MM.1S (cell line): ENCODE results near the gene GATA2.
A peak's percentile ranks its signal among the peaks of the same experiment; 100 is the strongest.

Source experiments
- DNase-seq: peaks from one replicate; pipeline ENCODE4 v3.0.0-alpha.2; 2015
- H2AFZ ChIP-seq: fragments of 300-600 bp; sonication (generic); 2 replicates; pipeline ENCODE4 v1.6.0; 2016; ENCODE audit warnings: antibody characterized with exemption, low read length
- H3F3A ChIP-seq: fragments of 300-600 bp; sonication (generic); 2 replicates; pipeline ENCODE4 v1.6.1; 2016; ENCODE audit warnings: mild to moderate bottlenecking, antibody characterized with exemption, low read length, moderate library complexity, mixed read lengths; ENCODE audit not compliant: insufficient read depth
- H3K27ac ChIP-seq: fragments of 300-600 bp; sonication (generic); 2 replicates; pipeline ENCODE4 v1.5.1; 2016; ENCODE audit warnings: mild to moderate bottlenecking, low read length
- H3K27me3 ChIP-seq: fragments of 300-600 bp; sonication (generic); replicated peaks from 2 replicates; pipeline ENCODE4 v1.6.0; 2016; ENCODE audit warnings: low read length; ENCODE audit not compliant: insufficient read depth
- H3K36me3 ChIP-seq: fragments of 300-600 bp; sonication (generic); replicated peaks from 2 replicates; pipeline ENCODE4 v1.6.1; 2016; ENCODE audit warnings: mild to moderate bottlenecking, low read length, mixed read lengths; ENCODE audit not compliant: insufficient read depth
- H3K4me1 ChIP-seq: fragments of 300-600 bp; sonication (generic); 2 replicates; pipeline ENCODE4 v1.6.1; 2016; ENCODE audit warnings: low read length, mixed read lengths
- H3K4me2 ChIP-seq: fragments of 300-600 bp; sonication (generic); 2 replicates; pipeline ENCODE4 v1.6.0; 2016; ENCODE audit warnings: low read depth, low read length
- H3K4me3 ChIP-seq: fragments of 300-600 bp; sonication (generic); 2 replicates; pipeline ENCODE4 v1.5.1; 2016; ENCODE audit warnings: low read length, mixed read lengths
- H3K79me2 ChIP-seq: fragments of 300-600 bp; sonication (generic); 2 replicates; pipeline ENCODE4 v1.6.1; 2016; ENCODE audit warnings: mixed run types, low read length, mixed read lengths
- H3K9ac ChIP-seq: fragments of 300-600 bp; sonication (generic); 2 replicates; pipeline ENCODE4 v1.6.1; 2016; ENCODE audit warnings: low read length, mixed read lengths
- H3K9me2 ChIP-seq: fragments of 300-600 bp; sonication (generic); replicated peaks from 2 replicates; pipeline ENCODE4 v1.6.1; 2016; ENCODE audit warnings: mild to moderate bottlenecking, low read length, mixed read lengths; ENCODE audit not compliant: insufficient read depth
- H3K9me3 ChIP-seq: fragments of 300-600 bp; sonication (generic); replicated peaks from 2 replicates; pipeline ENCODE4 v1.6.1; 2016; ENCODE audit warnings: mild to moderate bottlenecking, low read length, mixed read lengths; ENCODE audit not compliant: insufficient read depth
- H4K20me1 ChIP-seq: fragments of 300-600 bp; sonication (generic); 2 replicates; pipeline ENCODE4 v1.6.1; 2016; ENCODE audit warnings: mild to moderate bottlenecking, low read length, moderate library complexity, mixed read lengths; ENCODE audit not compliant: insufficient read depth
- CTCF ChIP-seq: fragments of 300-600 bp; sonication (generic); IDR thresholded peaks from 2 replicates; pipeline ENCODE4 v1.5.1; 2016; ENCODE audit warnings: antibody characterized with exemption, low read length, mixed read lengths
- EZH2 ChIP-seq: fragments of 300-600 bp; sonication (generic); optimal IDR thresholded peaks from 2 replicates; pipeline ENCODE3; 2017; ENCODE audit warnings: low read depth, mild to moderate bottlenecking, antibody characterized with exemption, low read length, mixed read lengths
- EZH2phosphoT487 ChIP-seq: fragments of 300-600 bp; sonication (generic); IDR thresholded peaks from 2 replicates; pipeline ENCODE4 v1.6.1; 2018; ENCODE audit warnings: antibody characterized with exemption, low read length

Gene GATA2

GRCh38 chr3:128499724-128500275, 6.8 kb upstream of the GATA2 start:
- no peak for TF ChIP-seq EZH2
- TF ChIP-seq EZH2phosphoT487: no peak
- no peak for TF ChIP-seq CTCF
- Histone ChIP-seq H3K27ac (no peak overlapping the region), H3K4me1 (no peaks in the 10 kb centered on the region), H3K36me3 (no peaks in the 10 kb centered on the region), H3K4me2 (no peak overlapping the region), H3K4me3 (no peak overlapping the region), H3K9ac (no peak overlapping the region), H3K27me3 (peaks cover 73% of the 10 kb centered on the region), H3K9me3 (no peaks in the 10 kb centered on the region), H3K79me2 (no peaks in the 10 kb centered on the region), H2AFZ (no peak overlapping the region), H3F3A (no peaks in the 10 kb centered on the region), H3K9me2 (no peaks in the 10 kb centered on the region), H4K20me1 (no peaks in the 10 kb centered on the region)
- no peak for DNase-seq

- DNase-seq: no peak
- Histone ChIP-seq H3K4me2 (no peak overlapping the region), H3K27me3 (peaks cover 81% of the 10 kb centered on the region), H3K79me2 (no peaks in the 10 kb centered on the region), H3F3A (no peaks in the 10 kb centered on the region), H3K9ac (no peak overlapping the region), H3K9me3 (no peaks in the 10 kb centered on the region), H3K4me3 (no peak overlapping the region), H3K4me1 (no peaks in the 10 kb centered on the region), H3K36me3 (no peaks in the 10 kb centered on the region), H3K27ac (no peak overlapping the region), H2AFZ (no peak overlapping the region), H3K9me2 (no peaks in the 10 kb centered on the region), H4K20me1 (no peaks in the 10 kb centered on the region)
- TF ChIP-seq EZH2phosphoT487: no peak
- no peak for TF ChIP-seq EZH2
- no peak for TF ChIP-seq CTCF
Observed at GRCh38 chr3:128498901-128499530, 6.0 kb upstream of the GATA2 start.

- Histone ChIP-seq H3K27me3 (peaks cover 89% of the 10 kb centered on the region), H3K4me3 (no peak overlapping the region), H3K9me3 (no peaks in the 10 kb centered on the region), H3K9me2 (no peaks in the 10 kb centered on the region), H4K20me1 (no peaks in the 10 kb centered on the region), H3K36me3 (no peaks in the 10 kb centered on the region), H3K27ac (no peak overlapping the region), H2AFZ (no peak overlapping the region), H3K79me2 (no peaks in the 10 kb centered on the region), H3F3A (no peaks in the 10 kb centered on the region), H3K4me1 (no peaks in the 10 kb centered on the region), H3K4me2 (peak overlapping the region; percentile 32; the same call in 1 of the 2 replicates), H3K9ac (no peak overlapping the region)
- no peak for DNase-seq
- TF ChIP-seq EZH2 (no peak), CTCF (no peak), EZH2phosphoT487 (no peak)
Observed at GRCh38 chr3:128498127-128498626, 5.2 kb upstream of the GATA2 start.
